ENCODE results near the gene SLC38A3. TPM values are rescaled to one million over a fixed set of nuclear protein-coding genes. Genes with fewer than 3 reads are reported as not detected.

SLC38A3 gene
- total and polyA plus RNA-seq, 2 of the 8 experiments (the other 6 are each of a cell fraction or from before 2014, with no cell fraction given), result 1.2 to 3.7 TPM

DNA sequence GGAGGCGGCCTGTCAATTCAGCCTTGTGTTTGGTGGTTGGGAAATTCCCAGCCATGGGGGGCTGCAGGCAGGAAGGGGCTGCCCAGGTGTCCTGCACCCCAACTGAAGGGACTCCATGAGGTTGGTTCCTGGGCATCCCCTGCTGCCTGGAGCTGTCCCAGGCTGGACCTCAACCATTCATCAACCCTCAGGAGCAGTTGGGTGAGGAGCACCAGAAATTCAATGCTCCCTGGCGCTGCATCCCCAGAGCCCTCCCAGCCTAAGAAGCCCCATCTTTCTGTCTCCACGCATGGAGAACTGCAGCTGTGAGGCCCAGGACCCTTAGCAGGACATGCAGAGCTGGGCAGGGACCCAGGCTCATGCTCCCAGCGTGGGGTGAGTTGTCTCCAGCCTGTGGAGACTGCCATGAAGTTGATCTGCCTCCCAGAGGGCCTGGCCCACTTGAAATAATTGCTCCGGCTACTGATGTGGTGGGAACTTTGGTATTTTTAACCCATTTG is 55.9 kb downstream of the SLC38A3 start:
- Histone ChIP-seq H2BK20ac (ENCODE audit: low read length) (no peak overlapping the region), H3K9ac (replicated peaks in 1 of 4; ENCODE audit: extremely low read depth in 1 of 4, low read depth in 3 of 4, low read length in 3 of 4) (0 out of 7 replicates have a peak overlapping the region, but pooled peaks of 2 of the 4 experiments have one; percentile 76 to 79), H3K79me2 (ENCODE audit: control insufficient read depth in 1 of 2, insufficient read depth in 2 of 2, low read length in 2 of 2) (no peaks in the 10 kb centered on the region), H3K27me3 (replicated peaks in 1 of 4; ENCODE audit: control insufficient read depth in 3 of 4, extremely low read depth in 1 of 4, insufficient read depth in 3 of 4, low read length in 3 of 4) (no peaks in the 10 kb centered on the region; a peak in 1 of 7 replicates), H3K4me1 (replicated peaks in 1 of 4; ENCODE audit: control insufficient read depth in 3 of 4, insufficient read depth in 4 of 4, low read length in 3 of 4) (peaks cover 0 to 33% (median 27%) of the 10 kb centered on the region in 4 experiments; a peak in 6 of 7 replicates), H2AK5ac (ENCODE audit: low read depth, low read length) (no peak overlapping the region), H3K9me3 (ENCODE audit: insufficient read depth in 2 of 2, low read depth in 1 of 2, low read length in 1 of 2) (no peaks in the 10 kb centered on the region), H2BK12ac (ENCODE audit: low read depth, low read length) (peak overlapping the region; percentile 78; the same call in 1 of the 2 replicates), H4K5ac (ENCODE audit: insufficient read length, low read depth, low read length) (no peak overlapping the region), H3K4ac (replicated peaks; ENCODE audit: insufficient read length, low read depth, low read length) (no peak overlapping the region), H2BK120ac (replicated peaks; ENCODE audit: low read depth, low read length) (peak overlapping the region; percentile 67), H3K14ac (ENCODE audit: insufficient read length) (no peak overlapping the region), H3K27ac (ENCODE audit: low read depth, low read length) (no peak overlapping the region), H2AFZ (ENCODE audit: low read length) (no peak overlapping the region), H3K36me3 (ENCODE audit: control insufficient read depth in 2 of 4, insufficient read depth in 4 of 4, low read length in 3 of 4) (peaks cover 12 to 23% (median 16%) of the 10 kb centered on the region in 4 experiments; a peak in 6 of 8 replicates), H4K8ac (ENCODE audit: extremely low read depth, insufficient read depth, low read length) (peak overlapping the region; percentile 83; the same call in 1 of the 2 replicates), H3K56ac (replicated peaks; ENCODE audit: insufficient read length, low read depth, low read length) (no peak overlapping the region), H3K4me2 (ENCODE audit: insufficient read depth in 1 of 2, low read depth in 2 of 2, low read length in 2 of 2) (peak overlapping the region; percentile 40 to 73; a peak in 3 of 4 replicates), H3K23ac (ENCODE audit: insufficient read length) (no peak overlapping the region), H3K18ac (ENCODE audit: extremely low read depth, low read length) (peak overlapping the region; percentile 84; the same call in 1 of the 2 replicates), H3K4me3 (ENCODE audit: extremely low read depth in 1 of 4, insufficient read depth in 2 of 4, low read depth in 3 of 4, low read length in 4 of 4) (peak overlapping the region in 3 of 4 experiments; percentile 28 to 60 (median 40); a peak in 4 of 8 replicates), H2BK5ac (ENCODE audit: low read depth, low read length) (peak overlapping the region; percentile 27; the same call in 1 of the 2 replicates), H3K79me1 (ENCODE audit: low read depth, low read length) (no peaks in the 10 kb centered on the region), H3K23me2 (ENCODE audit: low read depth, low read length) (peaks cover 2% of the 10 kb centered on the region; the same call in 1 of the 2 replicates), H4K20me1 (replicated peaks in 1 of 2; ENCODE audit: control insufficient read depth in 1 of 2, insufficient read depth in 2 of 2, low read length in 2 of 2) (peaks cover 2 to 7% of the 10 kb centered on the region in 2 experiments), H2BK15ac (ENCODE audit: low read length) (peak overlapping the region; percentile 92), H4K91ac (replicated peaks; ENCODE audit: insufficient read length, low read length) (peak overlapping the region; percentile 68)
- ChIA-PET CTCF (ENCODE audit: partially characterized antibody) (interaction anchor here (1.1 to 53.5 kb wide), 7 partner anchors 9 to 68 kb away, joined by 3 to 2149 read pairs (median 142); partner anchors contain the start of genes GNAI2, GNAT1, HYAL2 and LSMEM2), POLR2A (ENCODE audit: partially characterized antibody) (interaction anchor here (0.8 to 4.3 kb wide), 13 partner anchors 10 to 134 kb away, joined by 3 to 35 read pairs (median 4); partner anchors contain the start of genes HYAL3, IFRD2, NAA80 and SEMA3B)
- FAIRE-seq (no peak), DNase-seq (ENCODE audit: low read depth in 1 of 2, low spot score in 2 of 2) (no peak)
- WGBS, 2 experiments (ENCODE audit: extremely low coverage in 1 of 2, insufficient coverage in 1 of 2, insufficient read length in 1 of 2, insufficient replicate concordance in 2 of 2, low coverage in 1 of 2, low lambda C conversion rate in 2 of 2, missing lambda C conversion rate in 1 of 2), result 87% methylated on average over 5 of the region's 5 CpGs; no CpG with 5 or more reads in 1 of the 2 experiments
- TF ChIP-seq KDM1A (IDR thresholded peaks at IDR 0.05; ENCODE audit: borderline replicate concordance, low read length) (no peak), MAFK (IDR thresholded peaks at IDR 0.05; ENCODE audit: low read depth, low read length) (no peak), SP1 (IDR thresholded peaks at IDR 0.05; ENCODE audit: low read depth, low read length) (no peak), SAP30 (IDR thresholded peaks at IDR 0.05; ENCODE audit: insufficient read depth, insufficient replicate concordance, low read length) (no peak), TAF1 (IDR thresholded peaks at IDR 0.05; ENCODE audit: low read depth, low read length) (no peak), SRF (IDR thresholded peaks at IDR 0.05; ENCODE audit: low read depth, low read length) (no peak), POU5F1 (IDR thresholded peaks at IDR 0.05; ENCODE audit: low read depth, low read length) (no peak), RXRA (IDR thresholded peaks at IDR 0.05; ENCODE audit: insufficient read depth, low read depth, low read length) (no peak), SP2 (IDR thresholded peaks at IDR 0.05; ENCODE audit: low read length) (no peak)
- TF ChIP-seq, protein P1, sequence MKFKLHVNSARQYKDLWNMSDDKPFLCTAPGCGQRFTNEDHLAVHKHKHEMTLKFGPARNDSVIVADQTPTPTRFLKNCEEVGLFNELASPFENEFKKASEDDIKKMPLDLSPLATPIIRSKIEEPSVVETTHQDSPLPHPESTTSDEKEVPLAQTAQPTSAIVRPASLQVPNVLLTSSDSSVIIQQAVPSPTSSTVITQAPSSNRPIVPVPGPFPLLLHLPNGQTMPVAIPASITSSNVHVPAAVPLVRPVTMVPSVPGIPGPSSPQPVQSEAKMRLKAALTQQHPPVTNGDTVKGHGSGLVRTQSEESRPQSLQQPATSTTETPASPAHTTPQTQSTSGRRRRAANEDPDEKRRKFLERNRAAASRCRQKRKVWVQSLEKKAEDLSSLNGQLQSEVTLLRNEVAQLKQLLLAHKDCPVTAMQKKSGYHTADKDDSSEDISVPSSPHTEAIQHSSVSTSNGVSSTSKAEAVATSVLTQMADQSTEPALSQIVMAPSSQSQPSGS (IDR thresholded peaks at IDR 0.05; ENCODE audit: low read length), result no peak
- TF ChIP-seq, protein P2, sequence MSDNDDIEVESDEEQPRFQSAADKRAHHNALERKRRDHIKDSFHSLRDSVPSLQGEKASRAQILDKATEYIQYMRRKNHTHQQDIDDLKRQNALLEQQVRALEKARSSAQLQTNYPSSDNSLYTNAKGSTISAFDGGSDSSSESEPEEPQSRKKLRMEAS (IDR thresholded peaks at IDR 0.05), result no peak

Data from H1 (cell line).